Inferior parietal cortex (tissue), 1 donor: ENCODE measurements around the gene TBC1D25.

Experiments
- DNase-seq: peaks from one replicate; pipeline ENCODE4 v3.0.0-alpha.2; 2016; ENCODE audit errors: extremely low spot score

TBC1D25 gene

GRCh38 chrX:48560681-48561080 is 21.2 kb downstream of the TBC1D25 start:
- no peak for DNase-seq

- DNase-seq = no peak
These were observed 30.4 kb downstream of the TBC1D25 start for GRCh38 chrX:48569958-48570357.

DNA sequence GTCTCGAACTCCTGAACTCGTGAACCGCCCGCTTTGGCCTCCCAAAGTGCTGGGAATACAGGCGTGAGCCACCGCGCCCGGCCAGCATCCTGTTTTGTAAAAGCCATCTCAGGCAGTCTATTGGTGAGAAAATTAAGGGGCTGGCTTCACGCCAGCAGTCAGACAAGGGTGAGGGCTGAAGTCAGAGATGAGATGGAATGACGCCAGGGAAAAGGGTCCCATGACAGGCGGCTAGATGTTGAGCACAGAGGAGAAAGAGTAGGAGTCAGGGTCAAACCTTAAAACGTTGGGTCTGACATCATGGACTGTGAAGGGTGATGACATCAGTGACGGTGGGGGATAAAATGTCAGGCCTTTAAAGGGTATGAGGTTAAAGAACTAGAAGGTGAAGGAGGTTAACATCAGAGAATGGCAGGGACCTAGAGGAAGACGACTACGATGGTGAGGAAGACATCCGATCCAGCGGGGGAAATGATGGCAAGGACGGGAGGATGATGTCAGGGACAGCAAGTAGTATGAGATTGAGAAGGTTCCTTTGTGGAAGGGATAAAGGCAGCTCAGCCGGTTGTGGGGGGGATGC is 34.3 kb downstream of the TBC1D25 start:
- DNase-seq = no peak

DNA sequence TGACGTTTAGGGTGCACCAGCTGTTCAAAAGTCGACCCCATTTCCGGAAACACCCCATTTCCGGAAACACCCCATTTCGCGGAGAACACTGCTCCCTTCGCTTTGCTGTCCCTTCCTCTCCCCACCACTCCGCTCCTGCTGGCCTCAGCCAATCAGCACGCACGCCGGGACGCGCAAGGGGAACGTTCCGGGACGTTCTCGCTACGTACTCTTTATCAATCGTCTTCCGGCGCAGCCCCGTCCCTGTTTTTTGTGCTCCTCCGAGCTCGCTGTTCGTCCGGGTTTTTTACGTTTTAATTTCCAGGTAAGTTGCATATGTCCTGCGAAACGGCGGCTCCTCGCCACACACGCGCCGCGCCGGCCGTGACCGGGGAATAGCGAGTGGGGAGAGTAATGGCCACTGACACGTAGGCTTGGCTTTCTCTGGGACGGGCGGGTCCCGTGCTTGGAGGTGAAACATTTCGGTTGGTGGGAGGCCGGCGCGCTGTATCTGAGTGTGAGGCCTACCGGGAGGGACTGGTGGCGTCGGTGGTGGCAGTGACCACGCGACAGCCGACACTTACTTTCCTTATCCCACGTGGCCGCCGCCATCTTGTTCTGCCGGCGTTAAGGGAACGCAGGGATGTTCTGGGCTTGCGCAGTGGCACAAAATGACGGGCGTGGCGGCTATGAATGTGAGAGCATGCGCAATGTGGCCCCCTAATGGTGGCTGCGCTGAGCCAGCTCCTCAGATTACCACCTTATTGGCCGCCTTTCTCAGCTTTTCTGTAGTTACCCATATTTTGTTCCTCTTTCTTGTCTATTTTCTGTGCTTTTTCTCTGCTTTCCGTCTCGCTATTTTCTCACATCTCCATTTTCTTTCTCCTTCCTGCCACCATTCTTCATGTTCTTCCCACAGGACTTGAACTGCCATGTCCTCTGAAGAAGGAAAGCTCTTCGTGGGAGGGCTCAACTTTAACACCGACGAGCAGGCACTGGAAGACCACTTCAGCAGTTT is 35.1 kb downstream of the TBC1D25 start, which contains the start of gene RBM3:
RBM3 (plus strand) TSS at position 215 of the 997 bp plus-strand sequence; CDS start at position 912, 697 bp downstream.
- DNase-seq = peak; percentile 91

DNA sequence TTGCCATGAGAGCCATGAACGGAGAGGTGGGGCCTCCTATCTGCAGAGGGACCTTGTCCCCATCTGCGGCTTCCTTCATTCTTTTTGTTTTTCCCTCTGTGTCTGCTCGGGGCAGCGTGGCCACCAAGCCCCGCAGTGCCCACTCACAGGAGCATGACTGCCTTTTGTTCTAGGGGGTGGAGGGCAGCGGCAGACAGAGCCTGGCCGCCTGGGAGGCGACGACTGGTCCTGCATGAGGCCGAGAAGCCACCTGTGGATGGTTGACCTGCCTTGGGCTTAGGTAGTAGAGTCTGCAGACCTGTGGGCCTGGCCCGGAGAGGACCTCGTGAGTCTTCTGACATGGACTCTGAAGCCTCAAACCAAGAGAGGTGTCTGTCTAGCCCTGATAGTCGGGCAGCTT is 36.1 kb downstream of the TBC1D25 start:
- no peak for DNase-seq

GRCh38 chrX:48576108-48576507 is 36.6 kb downstream of the TBC1D25 start:
- DNase-seq = no peak

- DNase-seq = no peak
These were observed 39.2 kb downstream of the TBC1D25 start for GRCh38 chrX:48578661-48579128.

GRCh38 chrX:48579259-48579658 is 39.7 kb downstream of the TBC1D25 start:
- no peak for DNase-seq

DNA sequence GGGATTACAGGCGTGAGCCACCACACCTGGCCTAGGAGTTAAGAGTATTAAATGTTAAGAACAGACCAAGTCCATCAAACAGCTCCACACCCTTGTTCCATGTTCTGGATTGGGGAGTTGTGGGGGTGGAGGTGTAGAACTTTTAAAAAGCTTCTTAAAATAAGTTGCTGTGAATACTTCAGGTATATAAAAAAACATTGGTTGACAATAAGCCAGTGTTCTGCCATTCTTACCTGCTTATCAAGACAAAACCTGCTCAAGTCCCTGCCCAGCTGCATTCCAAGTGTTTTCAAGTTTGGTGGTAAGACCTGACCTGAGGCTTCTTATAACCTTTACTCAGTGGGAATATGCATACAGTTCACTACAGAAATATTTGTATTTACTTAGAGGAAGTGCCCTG is 41.1 kb downstream of the TBC1D25 start:
- no peak for DNase-seq

- no peak for DNase-seq
These were observed 45.2 kb downstream of the TBC1D25 start for GRCh38 chrX:48584698-48585097.

GRCh38 chrX:48589482-48590162 is 50.1 kb downstream of the TBC1D25 start:
- no peak for DNase-seq

GRCh38 chrX:48590203-48591103 is 50.9 kb downstream of the TBC1D25 start:
- DNase-seq = peak; percentile 8

DNA sequence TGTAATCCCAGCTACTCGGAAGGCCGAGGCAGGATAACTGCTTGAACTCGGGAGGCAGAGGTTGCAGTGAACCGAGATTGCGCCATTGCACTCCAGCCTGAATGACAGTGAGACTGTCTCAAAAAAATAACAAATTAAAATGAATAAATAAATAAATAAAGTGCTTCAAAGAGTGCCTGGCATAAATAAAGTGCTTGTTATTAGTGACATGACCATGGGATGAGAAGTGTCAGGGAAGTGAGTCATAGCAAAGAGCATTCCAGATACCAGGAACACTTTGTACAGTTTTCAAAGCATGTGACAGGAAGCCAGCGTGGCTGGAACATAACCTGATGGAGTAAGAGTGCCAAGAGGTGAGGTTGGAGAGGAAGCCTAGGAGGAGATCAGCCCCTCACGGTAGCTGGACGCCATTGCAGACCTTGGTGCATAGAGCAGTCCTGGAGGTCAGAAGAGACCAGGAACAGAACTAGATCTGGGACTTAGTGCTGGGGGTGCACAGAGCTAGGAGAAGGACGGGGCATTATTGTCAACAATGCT is 51.8 kb downstream of the TBC1D25 start:
- no peak for DNase-seq

DNA sequence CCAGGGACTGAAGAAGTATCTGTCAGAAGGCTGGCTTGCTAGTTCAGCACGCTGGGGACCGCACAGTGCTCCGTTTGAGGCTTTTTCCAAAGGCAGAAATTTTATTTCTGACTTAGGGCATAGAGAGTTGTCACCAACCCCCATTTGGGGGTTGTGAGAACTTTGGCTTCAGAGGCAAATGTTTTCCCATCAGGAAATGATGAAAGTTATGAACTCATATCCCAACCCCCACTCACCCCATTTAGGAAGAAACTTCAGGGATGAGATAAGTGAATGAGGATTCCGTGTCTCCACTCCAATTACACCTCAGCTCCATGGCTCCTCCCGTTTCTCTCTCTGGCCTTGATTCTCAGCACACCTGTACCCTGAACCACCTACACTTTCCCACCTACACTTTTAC is 53.5 kb downstream of the TBC1D25 start:
- DNase-seq = no peak

DNA sequence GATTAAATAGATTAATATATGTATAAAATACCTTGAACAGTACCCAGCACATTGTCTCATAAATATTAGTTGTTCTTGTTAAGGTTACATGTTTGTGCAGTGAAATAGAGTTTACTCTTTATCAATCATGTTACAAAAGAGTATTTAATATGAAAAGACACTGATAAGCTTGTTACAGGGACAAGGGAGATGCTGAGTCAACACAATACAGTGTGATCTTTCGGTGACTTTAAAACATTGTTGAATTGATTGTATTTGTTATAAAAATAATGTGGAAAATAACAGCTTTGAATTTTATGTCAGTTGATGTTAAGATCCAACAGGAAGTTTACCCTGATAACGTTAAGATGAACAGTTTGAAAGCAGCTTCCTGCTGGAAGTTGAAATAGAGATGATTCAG is 56.4 kb downstream of the TBC1D25 start:
- no peak for DNase-seq

DNA sequence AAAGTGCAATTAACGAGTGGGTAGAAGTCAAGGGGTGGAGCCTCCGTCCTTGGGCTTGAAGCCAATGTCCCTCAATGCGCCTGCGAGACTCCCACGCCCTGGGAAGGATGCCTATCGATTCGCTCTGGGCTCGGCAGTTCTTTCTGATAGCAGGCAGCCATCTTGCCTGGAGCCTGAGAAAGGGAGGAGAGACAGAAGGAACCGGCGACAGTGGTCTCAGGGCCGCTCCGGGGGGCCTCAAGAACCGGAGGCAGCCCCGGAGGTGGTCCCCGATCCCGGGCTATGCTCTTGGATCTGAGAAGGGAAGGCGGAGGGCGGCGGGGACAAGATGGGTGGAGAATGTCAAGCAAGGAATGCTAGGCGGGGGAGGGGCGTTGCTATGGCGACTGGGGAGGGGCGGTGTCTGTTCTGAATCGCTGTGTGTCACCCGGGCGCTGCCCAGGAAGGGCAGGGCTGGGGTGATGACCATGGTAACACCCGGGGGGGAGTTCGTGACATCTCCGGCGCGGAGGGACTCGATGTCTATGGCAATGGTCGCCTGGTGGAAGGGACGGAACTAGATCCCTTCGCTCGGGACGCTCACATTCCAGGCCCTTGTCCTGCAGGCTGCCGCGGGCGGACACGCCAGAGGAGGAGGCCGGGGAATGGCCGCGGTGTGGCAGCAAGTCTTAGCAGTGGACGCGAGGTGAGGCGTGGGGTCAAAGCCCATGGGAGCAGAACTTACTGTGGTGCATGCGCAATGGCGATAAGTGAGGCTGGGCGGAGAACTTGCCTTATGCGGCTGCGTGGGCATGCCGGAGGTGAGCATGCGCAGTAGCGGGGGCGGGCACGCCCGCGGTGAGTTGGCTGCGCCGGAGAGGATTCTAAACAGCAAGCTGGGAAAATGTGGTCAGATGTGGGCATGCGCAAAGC is 58.1 kb downstream of the TBC1D25 start, which contains the start of gene WDR13:
WDR13 (plus strand) TSS at position 140 of the 912 bp plus-strand sequence; CDS start at position 645, 505 bp downstream.
- peak; percentile 86 for DNase-seq

GRCh38 chrX:48598614-48599013 is 59.1 kb downstream of the TBC1D25 start:
- DNase-seq = no peak

GRCh38 chrX:48599341-48599740 is 59.8 kb downstream of the TBC1D25 start:
- no peak for DNase-seq

DNA sequence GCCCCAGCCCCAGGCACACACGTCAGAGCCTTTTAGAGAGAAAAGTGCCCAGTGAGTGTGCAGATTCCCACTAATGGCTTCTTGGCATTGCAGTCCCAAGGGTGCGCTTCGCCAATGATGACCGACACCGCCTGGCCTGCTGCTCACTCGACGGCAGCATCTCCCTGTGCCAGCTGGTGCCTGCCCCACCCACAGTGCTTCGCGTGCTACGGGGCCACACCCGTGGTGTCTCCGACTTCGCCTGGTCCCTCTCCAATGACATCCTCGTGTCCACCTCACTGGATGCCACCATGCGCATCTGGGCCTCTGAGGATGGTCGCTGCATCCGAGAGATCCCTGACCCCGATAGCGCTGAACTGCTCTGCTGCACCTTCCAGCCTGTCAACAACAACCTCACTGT is 60.7 kb downstream of the TBC1D25 start:
- no peak for DNase-seq
